ENCODE results near the gene LGALS9.

Gene LGALS9
- 1.4 to 6.9 (median 1.9) reads per million in 4 experiments for total RNA-seq

- DNase-seq: no peak
Measured at GRCh38 chr17:27630607-27631410, at the start of gene LGALS9. TSS of gene LGALS9 (plus strand) at chr17:27631188. CDS start at chr17:27631266, 78 bp downstream.

- DNase-seq: no peak
Measured at GRCh38 chr17:27582696-27583095, 48.3 kb upstream of the LGALS9 start.

- no peak for DNase-seq
Measured at GRCh38 chr17:27585153-27585681, 45.8 kb upstream of the LGALS9 start.

- no peak for DNase-seq
Measured at GRCh38 chr17:27585792-27586191, 45.2 kb upstream of the LGALS9 start.

GRCh38 chr17:27586203-27586721 is 44.7 kb upstream of the LGALS9 start:
- no peak for DNase-seq

- no peak for DNase-seq
Measured at GRCh38 chr17:27588354-27588753, 42.6 kb upstream of the LGALS9 start.

GRCh38 chr17:27590864-27591263 is 40.1 kb upstream of the LGALS9 start:
- DNase-seq: no peak

GRCh38 chr17:27591986-27592385 is 39.0 kb upstream of the LGALS9 start:
- no peak for DNase-seq

GRCh38 chr17:27593232-27593856 is 37.6 kb upstream of the LGALS9 start:
- DNase-seq: no peak

- no peak for DNase-seq
Measured at GRCh38 chr17:27593857-27594255, 37.1 kb upstream of the LGALS9 start.

- DNase-seq: no peak
Measured at GRCh38 chr17:27595208-27595607, 35.8 kb upstream of the LGALS9 start.

GRCh38 chr17:27596096-27596495 is 34.9 kb upstream of the LGALS9 start:
- no peak for DNase-seq

GRCh38 chr17:27596566-27597187 is 34.3 kb upstream of the LGALS9 start:
- no peak for DNase-seq

- DNase-seq: no peak
Measured at GRCh38 chr17:27597188-27597580, 33.8 kb upstream of the LGALS9 start.

- DNase-seq: no peak
Measured at GRCh38 chr17:27597783-27598320, 33.1 kb upstream of the LGALS9 start.

GRCh38 chr17:27598337-27599050 is 32.5 kb upstream of the LGALS9 start:
- no peak for DNase-seq

- no peak for DNase-seq
Measured at GRCh38 chr17:27600471-27600870, 30.5 kb upstream of the LGALS9 start.

- DNase-seq: peak; percentile 76
Measured at GRCh38 chr17:27601069-27601974, 29.7 kb upstream of the LGALS9 start.

- DNase-seq: no peak
Measured at GRCh38 chr17:27601975-27602302, 29.0 kb upstream of the LGALS9 start.

GRCh38 chr17:27602721-27603420 is 28.1 kb upstream of the LGALS9 start:
- peak; percentile 51 for DNase-seq

GRCh38 chr17:27603421-27603770 is 27.6 kb upstream of the LGALS9 start:
- no peak for DNase-seq

All from effector CD8-positive, alpha-beta T cell (primary cell).